DOHH2 (cell line): ENCODE measurements around the gene RPTOR.
A peak's percentile ranks its signal among the peaks of the same experiment; 100 is the strongest.
"Not testable (repeated sequence)": the region's sequence is repeated elsewhere in the genome, so short reads cannot be mapped to it uniquely, and the experiment has no call there.

Experiments used
- H3F3A ChIP-seq: fragments of 200-600 bp; sonication (generic), shearing (Covaris generic); 2 replicates; pipeline ENCODE4 v1.6.0; 2016; ENCODE audit warnings: antibody characterized with exemption, mild to moderate bottlenecking; ENCODE audit not compliant: control insufficient read depth, insufficient read depth
- H3K27ac ChIP-seq: fragments of 200-600 bp; sonication (generic); 2 replicates; pipeline ENCODE4 v1.5.1; 2014; ENCODE audit warnings: low read depth, mild to moderate bottlenecking, low read length, moderate library complexity
- H3K27me3 ChIP-seq: fragments of 200-600 bp; sonication (generic); 2 replicates; pipeline ENCODE4 v1.6.1; 2014; ENCODE audit warnings: mild to moderate bottlenecking, low read length, mixed read lengths; ENCODE audit not compliant: control insufficient read depth
- H3K36me3 ChIP-seq: fragments of 200-600 bp; sonication (generic); 2 replicates; pipeline ENCODE4 v1.6.1; 2014; ENCODE audit warnings: mild to moderate bottlenecking, low read length, moderate library complexity, mixed read lengths; ENCODE audit not compliant: control insufficient read depth
- H3K4me1 ChIP-seq: fragments of 200-600 bp; sonication (generic); 2 replicates; pipeline ENCODE4 v1.6.1; 2014; ENCODE audit warnings: mild to moderate bottlenecking, low read length, mixed read lengths; ENCODE audit not compliant: control insufficient read depth
- H3K4me2 ChIP-seq: fragments of 200-600 bp; sonication (generic); 2 replicates; pipeline ENCODE4 v1.6.0; 2014; ENCODE audit warnings: mild to moderate bottlenecking, low read length, moderate library complexity
- H3K4me3 ChIP-seq: fragments of 200-600 bp; sonication (generic); 2 replicates; pipeline ENCODE4 v1.5.1; 2014; ENCODE audit warnings: mild to moderate bottlenecking, low read length, mixed read lengths
- H3K79me2 ChIP-seq: fragments of 200-600 bp; sonication (generic); 2 replicates; pipeline ENCODE4 v1.6.1; 2014; ENCODE audit warnings: mild to moderate bottlenecking, low read length, mixed read lengths; ENCODE audit not compliant: control insufficient read depth
- H3K9me2 ChIP-seq: fragments of 200-600 bp; sonication (generic); replicated peaks from 2 replicates; pipeline ENCODE4 v1.6.1; 2014; ENCODE audit warnings: mild to moderate bottlenecking, low read length, mixed read lengths; ENCODE audit not compliant: control insufficient read depth
- H3K9me3 ChIP-seq: fragments of 200-600 bp; sonication (generic); 2 replicates; pipeline ENCODE4 v1.6.1; 2014; ENCODE audit warnings: antibody characterized with exemption, low read length, mixed read lengths; ENCODE audit not compliant: control insufficient read depth, insufficient read depth
- H4K20me1 ChIP-seq: fragments of 200-600 bp; sonication (generic); 2 replicates; pipeline ENCODE4 v1.6.0; 2014; ENCODE audit warnings: low read depth, mild to moderate bottlenecking, antibody characterized with exemption, low read length, moderate library complexity; ENCODE audit not compliant: control insufficient read depth, insufficient read depth
- CTCF ChIP-seq: fragments of 200-600 bp; sonication (generic); IDR thresholded peaks from one replicate; pipeline ENCODE4 v1.5.1; 2014; ENCODE audit warnings: antibody characterized with exemption, mild to moderate bottlenecking, low read depth, low read length; ENCODE audit not compliant: poor library complexity, severe bottlenecking
- EZH2phosphoT487 ChIP-seq: fragments of 200-600 bp; sonication (generic); IDR thresholded peaks from 2 replicates; pipeline ENCODE4 v1.6.1; 2017; ENCODE audit warnings: borderline replicate concordance, mild to moderate bottlenecking, antibody characterized with exemption, low read length, moderate library complexity, mixed read lengths

Gene RPTOR

GRCh38 chr17:80761110-80761871 is 216.7 kb downstream of the RPTOR start:
- TF ChIP-seq CTCF: no peak
- no peak for TF ChIP-seq EZH2phosphoT487
- Histone ChIP-seq H3K4me1 (peaks cover 80% of the 10 kb centered on the region), H3K27ac (peak overlapping the region; percentile 99), H3K4me2 (peak overlapping the region; percentile 95), H4K20me1 (no peaks in the 10 kb centered on the region), H3K9me3 (no peaks in the 10 kb centered on the region), H3F3A (peaks cover 61% of the 10 kb centered on the region), H3K27me3 (no peaks in the 10 kb centered on the region), H3K36me3 (peaks cover 33% of the 10 kb centered on the region), H3K9me2 (no peaks in the 10 kb centered on the region), H3K79me2 (peaks cover 28% of the 10 kb centered on the region), H3K4me3 (peak overlapping the region; percentile 75)

GRCh38 chr17:80762076-80762475 is 217.4 kb downstream of the RPTOR start:
- H4K20me1 ChIP-seq: no peaks in the 10 kb centered on the region
- peaks cover 87% of the 10 kb centered on the region for H3K4me1 ChIP-seq
- peaks cover 65% of the 10 kb centered on the region for H3F3A ChIP-seq
- peak overlapping the region; percentile 99 for H3K27ac ChIP-seq
- no peaks in the 10 kb centered on the region for H3K9me2 ChIP-seq
- H3K36me3 ChIP-seq: peaks cover 33% of the 10 kb centered on the region
- H3K79me2 ChIP-seq: peaks cover 36% of the 10 kb centered on the region
- TF ChIP-seq EZH2phosphoT487 (no peak), CTCF (no peak)
- no peaks in the 10 kb centered on the region for H3K9me3 ChIP-seq
- peak overlapping the region; percentile 95 for H3K4me2 ChIP-seq
- no peaks in the 10 kb centered on the region for H3K27me3 ChIP-seq
- H3K4me3 ChIP-seq: peak overlapping the region; percentile 75

GRCh38 chr17:80763293-80763867 is 218.7 kb downstream of the RPTOR start:
- Histone ChIP-seq H3F3A (peaks cover 61% of the 10 kb centered on the region), H3K4me2 (peak overlapping the region; percentile 95), H3K36me3 (peaks cover 28% of the 10 kb centered on the region), H3K4me1 (peaks cover 90% of the 10 kb centered on the region), H3K9me2 (no peaks in the 10 kb centered on the region), H3K27ac (peak overlapping the region; percentile 99), H3K79me2 (peaks cover 45% of the 10 kb centered on the region), H4K20me1 (no peaks in the 10 kb centered on the region), H3K27me3 (no peaks in the 10 kb centered on the region), H3K4me3 (peak overlapping the region; percentile 12; the same call in 1 of the 2 replicates), H3K9me3 (no peaks in the 10 kb centered on the region)
- TF ChIP-seq EZH2phosphoT487: no peak
- TF ChIP-seq CTCF: no peak

GRCh38 chr17:80764627-80765145 is 220.0 kb downstream of the RPTOR start:
- H3K9me2 ChIP-seq, H4K20me1 ChIP-seq, H3K9me3 ChIP-seq, H3K27me3 ChIP-seq: not testable (repeated sequence)
- peaks cover 47% of the 10 kb centered on the region for H3K79me2 ChIP-seq
- H3K4me3 ChIP-seq: peak overlapping the region; percentile 75
- peak overlapping the region; percentile 100 for H3K27ac ChIP-seq
- H3K4me1 ChIP-seq: peaks cover 84% of the 10 kb centered on the region
- H3K36me3 ChIP-seq: peaks cover 27% of the 10 kb centered on the region
- H3K4me2 ChIP-seq: peak overlapping the region; percentile 91
- H3F3A ChIP-seq: peaks cover 54% of the 10 kb centered on the region
